Astrocyte (in vitro differentiated cells and primary cell): ENCODE measurements around the gene SVBP.

Experiments used
- CTCF ChIP-seq: IDR thresholded peaks from 2 replicates; pipeline ENCODE4 v1.5.1; 2011; ENCODE audit warnings: low read depth, mild to moderate bottlenecking, inconsistent platforms, low read length, moderate library complexity; ENCODE audit not compliant: insufficient read depth
- EZH2 ChIP-seq: IDR thresholded peaks from 2 replicates; pipeline ENCODE4 v1.6.1; 2012; ENCODE audit warnings: mild to moderate bottlenecking, low read length, inconsistent platforms; ENCODE audit not compliant: insufficient read depth

- TF ChIP-seq CTCF, result no peak
- TF ChIP-seq EZH2, result no peak
Observed at GRCh38 chr1:42853116-42853884, 36.1 kb upstream of the SVBP start.
